GM08714 (cell line): Measurements from ENCODE around the gene ACOT2.

ENCODE experiments used
- H3K4me3 ChIP-seq: fragments of 200-500 bp; sonication (Bioruptor generic); 2 replicates; pipeline ENCODE4 v1.5.1; 2014; ENCODE audit warnings: mild to moderate bottlenecking, low read length, inconsistent platforms
- ZNF274 ChIP-seq: IDR thresholded peaks from 2 replicates; pipeline ENCODE4 v1.6.1; 2012; ENCODE audit warnings: mild to moderate bottlenecking, low read depth, low read length

The ACOT2 gene

GRCh38 chr14:73602994-73603393 lies 34.0 kb downstream of the ACOT2 start:
- TF ChIP-seq ZNF274, result no peak

GRCh38 chr14:73606271-73606670 lies 37.3 kb downstream of the ACOT2 start:
- no peak for TF ChIP-seq ZNF274
- no peak overlapping the region for H3K4me3 ChIP-seq

More at GRCh38 chr14:73602994-73603393, 34.0 kb downstream of the ACOT2 start:
- no peak overlapping the region for H3K4me3 ChIP-seq

GRCh38 chr14:73607241-73607640 lies 38.2 kb downstream of the ACOT2 start:
- TF ChIP-seq ZNF274, result no peak
- H3K4me3 ChIP-seq, result no peak overlapping the region

DNA sequence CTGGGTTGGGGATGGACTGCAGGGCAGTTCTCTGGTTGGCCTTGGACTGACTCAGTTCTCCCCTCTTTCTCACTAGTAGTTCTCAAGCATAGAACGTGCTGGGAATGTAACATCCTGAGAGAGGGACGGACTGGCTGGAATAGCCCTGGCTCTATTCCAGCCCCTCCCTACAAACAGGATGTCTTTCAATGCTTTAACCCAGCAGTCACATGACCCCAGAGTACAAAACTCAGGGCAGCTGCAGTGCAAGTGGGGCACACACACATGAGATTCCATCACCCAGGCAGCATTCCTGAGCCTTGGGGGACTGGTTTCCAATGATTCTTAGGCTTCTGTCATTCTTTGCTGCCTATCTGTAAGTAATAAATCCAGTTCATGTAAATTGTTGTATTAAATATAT lies 41.7 kb downstream of the ACOT2 start:
- H3K4me3 ChIP-seq, result no peak overlapping the region
- TF ChIP-seq ZNF274, result no peak

DNA sequence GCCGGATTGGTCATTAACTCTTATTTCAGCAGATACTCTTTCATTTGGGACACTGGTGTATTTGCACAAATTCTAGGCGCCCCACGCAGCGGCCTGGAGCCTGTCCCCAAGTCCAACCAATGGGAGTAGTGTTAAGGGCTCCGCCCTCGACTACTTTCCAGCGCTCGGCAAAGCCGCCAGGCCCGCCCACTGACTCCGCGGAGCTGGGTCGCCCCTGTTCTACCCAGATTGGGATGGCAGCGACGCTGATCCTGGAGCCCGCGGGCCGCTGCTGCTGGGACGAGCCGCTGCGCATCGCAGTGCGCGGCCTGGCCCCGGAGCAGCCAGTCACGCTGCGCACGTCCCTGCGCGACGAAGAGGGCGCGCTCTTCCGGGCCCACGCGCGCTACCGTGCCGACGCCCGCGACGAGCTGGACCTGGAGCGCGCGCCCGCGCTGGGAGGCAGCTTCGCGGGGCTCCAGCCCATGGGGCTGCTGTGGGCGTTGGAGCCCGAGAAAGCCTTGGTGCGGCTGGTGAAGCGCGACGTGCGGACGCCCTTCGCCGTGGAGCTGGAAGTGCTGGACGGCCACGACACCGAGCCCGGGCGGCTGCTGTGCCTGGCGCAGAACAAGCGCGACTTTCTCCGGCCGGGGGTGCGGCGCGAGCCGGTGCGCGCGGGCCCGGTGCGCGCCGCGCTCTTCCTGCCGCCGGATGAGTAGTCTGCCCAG lies 43.5 kb downstream of the ACOT2 start, which contains the start of gene ACOT6:
Gene ACOT6, plus strand, starts transcription at position 179 of the 707 bp plus-strand sequence. Its CDS starts 55 bp downstream, at position 234.
- no peak for TF ChIP-seq ZNF274
- H3K4me3 ChIP-seq, result peak within 1 kb of the TSS; percentile 59; the same call in 1 of the 2 replicates

DNA sequence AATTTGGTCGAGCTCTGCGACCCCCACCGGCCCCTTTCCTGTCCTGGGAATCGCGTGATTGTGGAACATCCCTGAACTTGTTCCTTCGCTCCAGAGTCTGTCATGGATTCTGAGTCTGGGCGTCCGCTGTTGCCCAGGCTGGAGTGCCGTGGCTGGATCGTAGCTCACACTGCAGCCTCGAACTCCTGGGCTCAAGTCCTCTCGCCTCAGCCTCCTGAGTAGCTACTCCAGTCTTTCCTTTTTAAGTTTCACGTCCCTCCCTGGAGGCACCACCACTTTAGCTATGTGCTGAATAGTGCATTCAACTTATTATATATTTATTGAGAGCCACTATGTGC lies 44.0 kb downstream of the ACOT2 start:
- TF ChIP-seq ZNF274, result no peak
- H3K4me3 ChIP-seq, result peak overlapping the region; percentile 59; the same call in 1 of the 2 replicates

GRCh38 chr14:73613419-73613963 lies 44.5 kb downstream of the ACOT2 start:
- TF ChIP-seq ZNF274, result no peak
- H3K4me3 ChIP-seq, result no peak overlapping the region

DNA sequence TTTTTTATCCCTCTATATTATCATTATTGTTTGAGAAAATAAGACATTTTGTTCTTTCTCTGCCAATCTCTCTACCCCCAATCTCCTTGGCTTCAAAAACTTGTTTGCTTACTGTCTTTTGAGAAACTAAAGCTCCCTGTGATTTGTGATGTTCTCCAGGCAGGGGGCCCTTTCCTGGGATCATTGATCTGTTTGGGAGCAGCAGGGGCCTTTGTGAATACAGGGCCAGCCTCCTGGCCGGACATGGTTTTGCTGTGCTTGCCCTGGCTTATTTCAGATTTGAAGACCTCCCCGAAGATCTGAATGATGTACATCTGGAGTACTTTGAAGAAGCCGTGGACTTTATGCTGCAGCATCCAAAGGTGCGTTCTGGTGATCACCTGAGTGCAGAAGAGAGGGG lies 47.8 kb downstream of the ACOT2 start:
- no peak overlapping the region for H3K4me3 ChIP-seq
- TF ChIP-seq ZNF274, result no peak

DNA sequence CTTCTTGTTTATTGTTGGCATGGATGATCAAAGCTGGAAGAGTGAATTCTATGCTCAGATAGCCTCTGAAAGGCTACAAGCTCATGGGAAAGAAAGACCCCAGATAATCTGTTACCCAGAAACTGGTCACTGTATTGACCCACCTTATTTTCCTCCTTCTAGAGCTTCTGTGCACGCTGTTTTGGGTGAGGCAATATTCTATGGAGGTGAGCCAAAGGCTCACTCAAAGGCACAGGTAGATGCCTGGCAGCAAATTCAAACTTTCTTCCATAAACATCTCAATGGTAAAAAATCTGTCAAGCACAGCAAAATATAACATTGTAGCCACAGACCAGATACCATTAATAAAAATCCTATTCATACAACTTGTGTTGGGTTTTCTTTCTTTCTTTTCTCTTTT lies 50.5 kb downstream of the ACOT2 start:
- TF ChIP-seq ZNF274, result no peak
- H3K4me3 ChIP-seq, result no peak overlapping the region

DNA sequence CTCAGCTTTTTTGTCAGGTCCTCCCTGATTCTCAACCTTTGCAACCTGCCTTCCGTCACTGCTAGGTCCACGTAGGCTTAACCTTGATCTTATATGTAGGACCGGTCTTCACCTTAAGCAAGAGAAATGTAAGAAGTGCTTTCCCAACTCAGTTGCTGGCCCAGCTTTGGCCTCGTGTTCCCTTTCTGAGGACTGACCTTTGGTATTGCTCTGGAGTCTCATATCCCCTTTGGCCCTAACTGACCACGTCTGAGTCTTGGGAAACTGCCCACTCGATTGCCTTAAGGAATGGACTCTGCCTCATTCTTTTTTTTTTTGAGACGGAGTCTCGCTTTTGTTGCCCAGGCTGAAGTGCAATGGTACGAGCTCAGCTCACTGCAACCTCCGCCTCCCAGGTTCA lies 51.3 kb downstream of the ACOT2 start:
- TF ChIP-seq ZNF274, result no peak
- H3K4me3 ChIP-seq, result no peak overlapping the region

DNA sequence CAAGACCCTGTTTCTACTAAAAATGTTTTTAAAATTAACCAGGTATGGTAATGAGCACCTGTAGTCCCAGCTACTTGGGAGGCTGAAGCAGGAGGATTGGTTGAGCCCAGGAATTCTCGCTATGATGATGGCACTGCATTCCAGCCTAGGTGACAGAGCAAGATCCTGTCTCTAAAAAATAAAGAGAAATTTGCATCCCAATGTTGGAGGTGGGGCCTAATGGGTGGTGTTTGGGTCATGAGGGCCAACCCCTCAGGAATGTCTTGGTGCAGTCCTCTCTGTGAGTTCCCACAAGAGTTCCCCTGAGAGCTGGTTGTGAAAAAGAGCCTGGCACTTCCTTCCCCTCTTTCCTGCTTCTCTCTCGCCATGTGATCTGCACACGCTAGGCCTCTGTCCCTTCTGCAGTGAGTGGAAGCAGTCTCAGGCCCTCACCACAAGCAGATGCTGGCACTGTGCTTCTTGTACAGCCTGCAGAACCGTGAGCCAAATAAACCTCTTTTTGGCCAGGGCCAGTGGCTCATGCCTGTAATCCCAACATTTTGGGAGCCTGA lies 54.6 kb downstream of the ACOT2 start:
- no peak overlapping the region for H3K4me3 ChIP-seq
- TF ChIP-seq ZNF274, result no peak
